SH-SY5Y (cell line): ENCODE data around the gene PXDC1.

Source experiments
- GATA2 ChIP-seq: IDR thresholded peaks from 2 replicates; pipeline ENCODE4 v1.6.1; 2011; ENCODE audit warnings: mild to moderate bottlenecking, low read depth, low read length
- GATA3 ChIP-seq: IDR thresholded peaks from 2 replicates; pipeline ENCODE4 v1.6.1; 2011; ENCODE audit warnings: low read depth, mild to moderate bottlenecking, low read length, moderate library complexity

GRCh38 chr6:3722785-3723184 is 28.7 kb downstream of the PXDC1 start:
- TF ChIP-seq GATA3 (no peak), GATA2 (no peak)
